ENCODE results near the gene CEBPE.

CEBPE gene

DNA sequence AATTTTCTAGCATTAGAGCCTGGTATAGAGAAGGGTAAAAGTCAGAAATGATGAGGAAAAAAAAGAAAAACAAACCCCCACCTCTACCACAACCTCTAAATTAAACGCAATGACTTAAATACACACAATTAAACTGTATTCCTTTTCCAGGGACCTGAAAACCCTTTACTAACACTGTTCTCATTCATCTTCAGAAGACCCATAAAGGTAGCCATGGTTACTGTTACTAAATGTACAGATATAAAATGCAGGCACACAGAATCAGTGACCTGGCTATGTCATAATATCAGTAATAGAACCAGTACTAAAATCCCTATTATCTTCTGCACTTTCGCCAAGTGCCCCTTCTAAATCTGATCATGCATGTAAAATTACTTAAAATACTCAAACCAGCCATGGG, 25.5 kb downstream of the CEBPE start:
- H3K4me3 ChIP-seq (ENCODE audit: low read depth, low read length) = peak overlapping the region; percentile 78
- TF ChIP-seq, protein P1, sequence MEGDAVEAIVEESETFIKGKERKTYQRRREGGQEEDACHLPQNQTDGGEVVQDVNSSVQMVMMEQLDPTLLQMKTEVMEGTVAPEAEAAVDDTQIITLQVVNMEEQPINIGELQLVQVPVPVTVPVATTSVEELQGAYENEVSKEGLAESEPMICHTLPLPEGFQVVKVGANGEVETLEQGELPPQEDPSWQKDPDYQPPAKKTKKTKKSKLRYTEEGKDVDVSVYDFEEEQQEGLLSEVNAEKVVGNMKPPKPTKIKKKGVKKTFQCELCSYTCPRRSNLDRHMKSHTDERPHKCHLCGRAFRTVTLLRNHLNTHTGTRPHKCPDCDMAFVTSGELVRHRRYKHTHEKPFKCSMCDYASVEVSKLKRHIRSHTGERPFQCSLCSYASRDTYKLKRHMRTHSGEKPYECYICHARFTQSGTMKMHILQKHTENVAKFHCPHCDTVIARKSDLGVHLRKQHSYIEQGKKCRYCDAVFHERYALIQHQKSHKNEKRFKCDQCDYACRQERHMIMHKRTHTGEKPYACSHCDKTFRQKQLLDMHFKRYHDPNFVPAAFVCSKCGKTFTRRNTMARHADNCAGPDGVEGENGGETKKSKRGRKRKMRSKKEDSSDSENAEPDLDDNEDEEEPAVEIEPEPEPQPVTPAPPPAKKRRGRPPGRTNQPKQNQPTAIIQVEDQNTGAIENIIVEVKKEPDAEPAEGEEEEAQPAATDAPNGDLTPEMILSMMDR (IDR thresholded peaks at IDR 0.05; ENCODE audit: insufficient read depth, low read depth, low read length, missing control alignments) = no peak
- no peak for DNase-seq (ENCODE audit: low read depth)

DNA sequence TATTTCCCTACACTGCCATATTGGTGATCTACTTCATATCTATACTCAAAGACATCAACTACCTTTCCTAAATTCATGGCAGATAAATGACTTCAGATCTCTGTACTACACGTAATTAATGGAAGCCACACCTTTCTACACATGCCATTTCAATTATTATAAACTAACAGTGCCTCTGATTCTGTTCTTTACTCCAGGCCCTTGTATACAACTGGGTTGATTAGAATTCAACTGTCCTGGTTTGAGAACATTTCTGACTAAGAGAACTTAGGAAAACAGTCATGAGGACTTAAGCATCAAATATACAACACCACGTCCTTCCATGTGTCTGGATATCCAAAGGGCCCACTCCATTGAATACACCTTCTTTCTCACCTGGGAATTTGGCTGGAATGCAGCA, 26.0 kb downstream of the CEBPE start:
- DNase-seq (ENCODE audit: low read depth) = no peak
- TF ChIP-seq, protein P1 (IDR thresholded peaks at IDR 0.05; ENCODE audit: insufficient read depth, low read depth, low read length, missing control alignments) = no peak
- peak overlapping the region; percentile 78; the same call in 1 of the 2 replicates for H3K4me3 ChIP-seq (ENCODE audit: low read depth, low read length)

DNA sequence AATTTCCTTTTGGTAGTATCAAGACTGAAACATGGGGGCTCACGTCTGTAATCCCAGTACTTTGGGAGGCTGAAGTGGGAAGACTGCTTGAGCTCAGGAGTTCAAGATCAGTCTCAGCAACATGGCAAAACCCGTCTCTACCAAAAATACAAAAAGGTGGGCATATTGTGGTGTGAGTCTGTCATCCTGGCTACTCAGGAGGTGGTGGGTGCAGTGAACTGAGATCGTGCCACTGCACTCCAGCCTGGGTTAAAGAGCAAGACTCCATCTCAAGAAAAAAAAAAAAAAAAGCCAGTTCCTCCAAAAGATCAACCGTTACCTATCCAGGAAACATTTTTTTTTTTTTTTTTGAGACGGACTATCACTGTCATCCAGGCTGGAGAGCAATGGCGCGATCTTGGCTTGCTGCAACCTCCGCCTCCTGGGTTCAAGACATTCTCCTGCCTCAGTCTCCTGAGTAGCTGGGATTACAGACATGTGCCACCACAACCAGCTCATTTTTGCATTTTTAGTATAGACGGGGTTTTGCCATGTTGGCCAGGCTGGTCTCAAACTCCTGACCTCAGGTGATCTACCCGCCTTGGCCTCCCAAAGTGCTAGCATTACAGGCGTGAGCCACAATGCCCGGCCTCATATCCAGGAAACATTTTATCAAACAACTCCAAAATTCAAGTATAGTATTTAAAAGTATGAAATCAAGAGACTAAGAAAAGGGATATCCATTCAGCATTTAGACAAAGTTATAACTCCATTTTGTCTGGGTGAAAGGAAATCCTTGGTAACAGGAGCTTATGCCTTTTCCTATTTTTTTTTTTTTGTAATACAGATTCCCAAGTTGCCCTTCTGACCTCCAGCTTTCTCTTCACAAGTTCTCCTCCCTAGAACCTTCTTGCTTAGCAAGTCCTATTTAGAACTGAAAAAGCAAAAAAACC, 27.5 kb downstream of the CEBPE start:
- H3K4me3 ChIP-seq (ENCODE audit: low read depth, low read length) = no peak overlapping the region
- TF ChIP-seq, protein P1 (IDR thresholded peaks at IDR 0.05; ENCODE audit: insufficient read depth, low read depth, low read length, missing control alignments) = no peak
- no peak for DNase-seq (ENCODE audit: low read depth)

DNA sequence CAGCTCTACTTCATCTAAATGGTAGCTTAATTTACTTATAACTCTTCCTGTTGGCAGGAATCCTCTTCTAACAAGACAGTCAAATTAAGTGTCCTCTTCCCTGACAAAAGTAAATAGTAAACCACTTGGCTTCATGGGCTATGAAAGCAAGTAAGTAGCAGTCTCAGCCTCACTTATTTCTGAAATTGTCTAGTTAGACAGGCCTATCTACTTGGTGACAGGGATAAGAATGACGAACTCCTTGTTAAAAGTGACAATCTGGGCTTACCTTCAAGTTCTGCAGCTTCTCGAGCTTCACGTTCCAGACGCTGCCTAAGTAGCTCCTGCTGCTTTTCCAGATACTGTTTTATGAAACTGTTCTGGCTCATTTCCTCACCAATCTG, 28.8 kb downstream of the CEBPE start:
- TF ChIP-seq, protein P1 (IDR thresholded peaks at IDR 0.05; ENCODE audit: insufficient read depth, low read depth, low read length, missing control alignments) = no peak
- no peak for DNase-seq (ENCODE audit: low read depth)
- no peak overlapping the region for H3K4me3 ChIP-seq (ENCODE audit: low read depth, low read length)

DNA sequence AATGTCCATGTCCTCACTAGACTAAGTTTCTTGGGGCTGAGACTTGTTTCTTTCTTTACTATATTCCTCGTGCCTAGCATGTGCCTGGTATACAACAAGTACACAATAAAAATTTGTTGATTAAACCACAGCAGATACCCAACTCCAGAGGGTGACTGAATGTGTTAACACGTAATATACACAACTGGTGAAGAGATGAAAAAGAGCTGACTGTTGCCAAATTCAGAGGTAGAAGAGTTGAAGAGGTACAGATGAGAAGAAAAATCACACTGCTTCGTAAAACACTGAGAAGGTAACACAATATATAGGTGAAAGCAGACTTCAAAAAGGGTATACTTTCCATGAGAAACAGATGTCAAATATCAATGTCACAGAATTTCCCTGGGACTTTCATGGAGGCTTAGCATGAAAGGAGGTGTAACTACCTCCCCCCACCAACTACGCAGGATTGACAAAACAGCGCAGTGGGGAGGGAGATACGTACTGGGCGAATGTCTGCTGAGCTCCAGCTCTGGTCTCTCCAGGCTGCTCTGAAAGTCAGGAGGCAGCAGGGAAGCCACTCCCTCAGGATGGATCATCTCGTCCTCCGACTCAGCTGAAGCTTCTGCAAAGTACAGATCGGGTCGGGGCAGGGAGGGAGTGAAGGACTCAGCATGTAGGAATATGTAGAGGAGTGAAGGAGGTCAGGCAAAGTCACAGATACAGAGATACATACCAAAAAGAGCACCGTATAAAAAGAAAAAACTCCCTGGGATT, 29.4 kb downstream of the CEBPE start:
- TF ChIP-seq, protein P1 (IDR thresholded peaks at IDR 0.05; ENCODE audit: insufficient read depth, low read depth, low read length, missing control alignments) = no peak
- no peak for DNase-seq (ENCODE audit: low read depth)
- H3K4me3 ChIP-seq (ENCODE audit: low read depth, low read length) = no peak overlapping the region

DNA sequence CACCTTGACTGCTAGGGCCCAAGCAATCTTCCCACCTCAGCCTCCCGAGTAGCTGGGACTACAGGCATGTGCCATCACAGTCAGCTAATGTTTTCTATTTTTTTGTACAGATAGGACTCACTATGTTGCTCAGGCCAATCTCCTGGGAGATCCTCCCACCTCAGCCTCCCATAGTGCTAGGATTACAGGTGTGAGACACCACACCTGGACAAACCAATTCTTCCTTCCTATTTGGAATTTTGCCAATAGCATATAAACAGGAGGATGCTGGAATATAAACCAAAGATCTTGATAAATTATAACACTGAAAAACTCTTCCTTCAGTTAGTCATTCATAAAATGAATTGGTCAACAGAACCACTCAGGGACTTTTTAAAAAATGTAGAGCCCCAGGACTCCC, 32.5 kb downstream of the CEBPE start:
- TF ChIP-seq, protein P1 (IDR thresholded peaks at IDR 0.05; ENCODE audit: insufficient read depth, low read depth, low read length, missing control alignments) = no peak
- no peak for DNase-seq (ENCODE audit: low read depth)
- H3K4me3 ChIP-seq (ENCODE audit: low read depth, low read length) = no peak overlapping the region
